Left cardiac atrium (tissue), 4 donors: Measurements from ENCODE around the gene CD1B. TPM values are rescaled to one million over a fixed set of nuclear protein-coding genes. Genes with fewer than 3 reads are reported as not detected.
"Not testable (repeated sequence)": the region's sequence is repeated elsewhere in the genome, so short reads cannot be mapped to it uniquely, and the experiment has no call there.

Source experiments
- ATAC-seq, 2 donors: fragments of 200-7000 bp; cut with Tn5 transposase; one replicate each; pipeline ENCODE4 v1.9.1; 2020; ENCODE audit warnings: mild to moderate bottlenecking in 2 of 2, moderate library complexity in 2 of 2
- DNase-seq: peaks from one replicate; pipeline ENCODE4 v3.0.0-alpha.2; 2020
- intact Hi-C, 2 donors: fragments of 100-400 bp; cut with DNase I; formaldehyde crosslinking; loops; one replicate each; pipeline versions ENCODE4 v1.14.1 to v1.15.1; 2022 to 2023
- long read RNA-seq: library from polyadenylated mRNA; unstranded; transcript quantifications from one replicate; pipeline ENCODE4 v2.0.0, GENCODE V29; 2021
- total RNA-seq, 2 donors: library from RNA; stranded (reverse); fragmentation: NEBNext Ultra II Directional; extraction: Animal tissue kit (Norgen Biotek cat#: 25700); gene quantifications; one replicate each; pipeline ENCODE4 v1.2.1, GENCODE V29; 2021
- donor health status: DM: no; HTN: yes; CAD: no.
- donor health status: DM: no; HTN: yes; CAD: no; lungs with severe emphysema.
- donor health status: DM: yes; HTN: yes; CAD: no.
- donor health status: Dilated cardiomyopathy.

CD1B gene
- total RNA-seq: not detected
- long read RNA-seq: 0 reads

GRCh38 chr1:158331481-158332150, at the start of gene CD1B:
CD1B (minus strand) TSS chr1:158331531; CDS start chr1:158331423, 108 bp downstream.
- DNase-seq (no peak), ATAC-seq (no peak)
- intact Hi-C loops: no loop called here

GRCh38 chr1:158374860-158375259, 43.5 kb upstream of the CD1B start:
- ATAC-seq: no peak
- DNase-seq: no peak

GRCh38 chr1:158374101-158374500, 42.8 kb upstream of the CD1B start:
- not testable (repeated sequence) for DNase-seq

More at GRCh38 chr1:158374860-158375259, 43.5 kb upstream of the CD1B start:
- intact Hi-C loops: no loop called here

GRCh38 chr1:158371188-158371953, 40.0 kb upstream of the CD1B start:
- no peak for DNase-seq
- intact Hi-C loops: no loop called here
- ATAC-seq: no peak

More at GRCh38 chr1:158374101-158374500, 42.8 kb upstream of the CD1B start:
- intact Hi-C loops, ATAC-seq: not testable (repeated sequence)

GRCh38 chr1:158366783-158367182, 35.5 kb upstream of the CD1B start:
- intact Hi-C loops: no loop called here
- ATAC-seq (no peak), DNase-seq (no peak)

- intact Hi-C loops: no loop called here
- DNase-seq: no peak
These were observed 31.6 kb upstream of the CD1B start for GRCh38 chr1:158362941-158363340.

GRCh38 chr1:158362482-158362881, 31.2 kb upstream of the CD1B start:
- intact Hi-C loops: no loop called here
- ATAC-seq: no peak
- DNase-seq: no peak

More at GRCh38 chr1:158362941-158363340, 31.6 kb upstream of the CD1B start:
- ATAC-seq: no peak

GRCh38 chr1:158357441-158357840, 26.1 kb upstream of the CD1B start:
- intact Hi-C loops: no loop called here
- ATAC-seq: no peak
- no peak for DNase-seq

GRCh38 chr1:158356616-158357015, 25.3 kb upstream of the CD1B start:
- ATAC-seq: no peak
- intact Hi-C loops: no loop called here
- DNase-seq: no peak

- ATAC-seq (no peak), DNase-seq (no peak)
- intact Hi-C loops: no loop called here
These were observed 24.5 kb upstream of the CD1B start for GRCh38 chr1:158355773-158356285.

- intact Hi-C loops: no loop called here
These were observed 22.9 kb upstream of the CD1B start for GRCh38 chr1:158354255-158354654.

GRCh38 chr1:158353303-158354075, 22.2 kb upstream of the CD1B start, which contains the start of gene CD1E:
CD1E (plus strand) TSS chr1:158353894; CDS start chr1:158353989, 95 bp downstream.
- no peak for DNase-seq
- no peak for ATAC-seq
- intact Hi-C loops: no loop called here

More at GRCh38 chr1:158354255-158354654, 22.9 kb upstream of the CD1B start:
- DNase-seq (no peak), ATAC-seq (peak in 1 of 2 donors; percentile 47)

- ATAC-seq, DNase-seq, intact Hi-C loops: not testable (repeated sequence)
These were observed 17.6 kb upstream of the CD1B start for GRCh38 chr1:158348946-158349345.

GRCh38 chr1:158336413-158336812, 5.1 kb upstream of the CD1B start:
- DNase-seq, ATAC-seq, intact Hi-C loops: not testable (repeated sequence)

- ATAC-seq (no peak), DNase-seq (no peak)
- intact Hi-C loops: no loop called here
These were observed 3.8 kb upstream of the CD1B start for GRCh38 chr1:158335213-158335532.

- DNase-seq (no peak), ATAC-seq (no peak)
- intact Hi-C loops: no loop called here
These were observed 3.3 kb upstream of the CD1B start for GRCh38 chr1:158334526-158335212.

- intact Hi-C loops: no loop called here
- ATAC-seq (no peak), DNase-seq (no peak)
These were observed 2.2 kb upstream of the CD1B start for GRCh38 chr1:158333405-158334155.

GRCh38 chr1:158331106-158331425, 265 bp downstream of the CD1B start:
- intact Hi-C loops: no loop called here
- no peak for DNase-seq
- ATAC-seq: no peak
